Subcutaneous abdominal adipose tissue (tissue), 5 donors: ENCODE data around the gene ETAA1.

Source experiments
- H3K27ac ChIP-seq: one replicate; pipeline ENCODE4 v1.7.0; 2013; ENCODE audit warnings: low read depth, mild to moderate bottlenecking, inconsistent platforms, low read length, moderate library complexity
- H3K27me3 ChIP-seq, 5 donors: one replicate each; pipeline ENCODE4 v1.7.0; 2013; ENCODE audit warnings: low read length in 5 of 5, inconsistent platforms in 1 of 5; ENCODE audit not compliant: control insufficient read depth in 5 of 5, insufficient read depth in 4 of 5
- H3K36me3 ChIP-seq, 5 donors: one replicate each; pipeline ENCODE4 v1.7.0; 2013; ENCODE audit warnings: low read length in 5 of 5; ENCODE audit not compliant: control insufficient read depth in 5 of 5, insufficient read depth in 5 of 5
- H3K4me1 ChIP-seq, 5 donors: one replicate each; pipeline ENCODE4 v1.7.0; 2013; ENCODE audit warnings: low read length in 5 of 5, mild to moderate bottlenecking in 3 of 5, moderate library complexity in 1 of 5; ENCODE audit not compliant: control insufficient read depth in 5 of 5, insufficient read depth in 5 of 5
- H3K4me3 ChIP-seq, 5 donors: one replicate each; pipeline ENCODE4 v1.7.0; 2013; ENCODE audit warnings: low read length in 5 of 5, low read depth in 1 of 5
- H3K9ac ChIP-seq, 5 donors: one replicate each; pipeline ENCODE4 v1.7.0; 2013; ENCODE audit warnings: low read length in 5 of 5, mild to moderate bottlenecking in 4 of 5, moderate library complexity in 3 of 5
- H3K9me3 ChIP-seq, 5 donors: one replicate each; pipeline ENCODE4 v1.7.0; 2013; ENCODE audit warnings: low read length in 5 of 5; ENCODE audit not compliant: control insufficient read depth in 5 of 5
- donor health status: healthy.
- donor health status: healthy.
- donor health status: healthy.
- donor health status: healthy.
- donor health status: healthy.

ETAA1 gene

DNA sequence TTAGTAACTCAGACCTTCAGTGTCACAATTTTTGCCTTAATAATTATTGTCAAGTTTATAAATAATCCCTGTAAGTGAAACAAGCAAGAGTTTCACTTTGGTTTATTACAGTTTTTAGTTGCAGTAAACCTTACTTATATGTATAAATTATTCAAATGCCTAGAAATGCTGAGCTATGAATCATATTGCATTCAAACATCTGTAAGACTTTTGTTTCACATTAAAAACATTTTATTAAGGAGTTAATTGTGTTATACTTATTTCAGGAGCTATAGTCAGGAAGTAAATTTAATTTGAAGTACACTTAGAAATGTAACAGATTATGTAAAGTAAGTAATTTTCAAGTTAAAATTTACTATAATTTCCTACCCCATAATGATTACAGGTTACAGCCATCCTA lies 3.9 kb upstream of the ETAA1 start:
- Histone ChIP-seq H3K36me3 (no peaks in the 10 kb centered on the region), H3K4me3 (no peak overlapping the region), H3K9ac (no peak overlapping the region), H3K27me3 (no peaks in the 10 kb centered on the region), H3K9me3 (no peaks in the 10 kb centered on the region), H3K27ac (no peak overlapping the region), H3K4me1 (peaks cover 0 to 21% (median 16%) of the 10 kb centered on the region in 5 donors)

DNA sequence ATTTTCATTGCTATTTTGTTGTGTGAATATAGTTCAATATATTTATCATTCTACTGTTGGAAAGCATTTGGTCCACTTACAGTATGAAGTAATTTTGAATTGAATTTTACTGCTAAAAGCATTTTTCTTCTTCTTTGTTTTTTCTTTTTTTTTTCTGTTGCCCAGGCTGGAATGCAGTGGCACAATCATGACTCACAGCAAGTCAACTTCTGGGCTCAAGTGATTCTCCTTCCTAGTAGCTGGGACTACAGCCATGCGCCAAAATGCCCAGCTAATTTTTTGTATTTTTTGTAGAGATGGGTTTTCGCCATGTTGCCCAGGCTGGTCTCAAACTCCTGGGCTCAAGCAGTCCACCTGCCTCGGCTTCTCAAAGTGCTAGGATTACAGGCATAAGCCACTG lies 2.4 kb upstream of the ETAA1 start:
- peaks cover 0 to 14% (median 12%) of the 10 kb centered on the region in 5 donors for H3K4me1 ChIP-seq
- H3K4me3 ChIP-seq, result no peak overlapping the region
- no peaks in the 10 kb centered on the region for H3K9me3 ChIP-seq
- no peaks in the 10 kb centered on the region for H3K27me3 ChIP-seq
- no peaks in the 10 kb centered on the region for H3K36me3 ChIP-seq
- H3K27ac ChIP-seq, result no peak overlapping the region
- no peak overlapping the region for H3K9ac ChIP-seq

DNA sequence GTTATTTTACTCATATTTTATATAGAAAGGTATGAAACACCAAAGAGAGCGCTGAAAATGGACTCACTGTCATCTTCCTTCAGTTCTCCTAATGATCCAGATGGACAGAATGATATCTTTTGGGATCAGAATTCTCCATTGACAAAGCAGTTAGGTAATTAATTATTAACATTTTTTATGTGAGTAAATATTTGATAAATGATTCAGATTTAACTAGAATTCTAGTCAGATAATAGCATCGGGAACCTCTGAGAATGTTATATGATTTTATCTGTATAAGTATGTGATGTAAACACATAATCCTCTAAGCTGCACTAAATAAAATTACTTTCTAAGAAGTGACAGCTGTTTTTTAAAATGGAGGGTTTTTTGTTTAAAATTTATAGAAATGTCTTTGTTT lies 2.0 kb downstream of the ETAA1 start:
- Histone ChIP-seq H3K9ac (no peak overlapping the region), H3K27ac (no peak overlapping the region), H3K4me3 (no peak overlapping the region), H3K36me3 (peaks cover 6 to 15% (median 9%) of the 10 kb centered on the region in 5 donors), H3K27me3 (no peaks in the 10 kb centered on the region), H3K9me3 (no peaks in the 10 kb centered on the region), H3K4me1 (peaks cover 0 to 14% (median 9%) of the 10 kb centered on the region in 5 donors)

DNA sequence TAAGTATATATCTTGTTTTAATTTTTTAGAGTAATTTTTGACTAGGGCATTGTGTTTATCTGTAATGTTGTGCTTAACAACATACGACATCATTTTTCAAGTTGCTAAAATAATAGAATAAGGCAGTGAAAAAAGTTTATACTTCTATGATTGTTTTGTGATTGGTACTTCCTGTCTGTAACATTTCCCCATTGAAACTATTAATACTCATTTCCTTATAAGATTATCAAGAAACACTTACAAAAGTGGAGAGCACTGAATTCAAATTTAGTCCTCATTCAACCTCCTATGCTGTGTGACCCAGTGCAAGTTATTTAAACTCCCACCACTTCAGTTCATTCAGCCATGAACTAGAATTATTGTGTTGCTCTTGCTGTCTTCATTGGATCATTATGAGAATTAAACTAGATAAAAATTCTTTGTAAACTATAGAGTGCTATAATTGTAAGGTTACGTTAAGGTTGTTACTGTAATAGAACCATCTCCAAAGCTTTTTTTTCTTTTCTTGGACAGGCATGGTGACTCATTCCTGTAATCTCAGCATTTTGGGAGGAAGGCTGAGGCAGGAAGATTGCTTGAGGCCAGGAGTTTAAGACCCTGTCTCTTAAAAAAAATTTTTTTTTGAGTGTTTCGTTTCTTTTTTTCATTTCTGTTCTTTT lies 2.8 kb downstream of the ETAA1 start:
- Histone ChIP-seq H3K4me1 (peaks cover 0 to 14% (median 9%) of the 10 kb centered on the region in 5 donors), H3K4me3 (no peak overlapping the region), H3K27ac (no peak overlapping the region), H3K36me3 (peaks cover 6 to 23% (median 17%) of the 10 kb centered on the region in 5 donors), H3K9me3 (no peaks in the 10 kb centered on the region), H3K9ac (no peak overlapping the region), H3K27me3 (no peaks in the 10 kb centered on the region)

DNA sequence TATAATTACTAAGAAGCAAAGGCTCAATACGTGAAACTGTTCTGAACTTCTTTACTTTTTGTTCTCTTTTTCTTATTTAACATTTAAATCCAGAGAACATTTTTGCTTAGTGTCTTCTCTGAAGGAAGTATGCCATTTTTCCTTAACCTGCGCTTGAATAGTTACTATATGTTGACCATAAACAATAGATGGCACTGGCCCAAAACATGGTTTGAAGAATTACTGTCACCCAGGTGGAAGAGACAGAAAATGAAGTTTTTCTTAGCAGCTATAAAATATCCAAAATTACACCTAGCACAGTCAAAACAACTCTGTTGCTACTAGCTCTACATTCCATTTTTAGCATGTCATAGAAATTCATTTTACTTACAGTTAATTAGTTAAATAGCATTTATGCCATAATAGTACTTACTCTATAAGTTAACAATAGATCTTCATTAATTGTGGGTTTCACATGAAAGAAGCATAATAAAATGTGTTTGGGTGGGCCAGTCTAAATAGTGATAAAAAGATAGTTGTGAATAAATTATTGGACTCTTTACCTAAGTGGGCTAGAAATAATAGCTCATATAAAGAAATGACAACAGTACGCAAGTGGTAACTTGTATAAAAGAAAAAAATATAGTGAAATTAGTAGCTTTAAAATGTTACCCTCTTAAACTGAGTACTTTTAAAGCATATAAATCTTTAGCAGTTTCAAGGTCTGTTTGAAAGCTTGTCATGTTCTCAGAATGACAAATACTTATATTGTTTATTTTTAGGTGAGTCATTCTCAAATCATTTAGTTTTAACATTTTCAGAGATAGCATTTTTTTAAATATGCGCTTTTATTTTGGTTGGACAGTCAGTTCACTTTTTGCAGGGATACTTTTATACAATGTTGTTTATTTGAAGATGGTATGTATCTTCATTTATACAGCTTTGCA lies 3.7 kb downstream of the ETAA1 start:
- Histone ChIP-seq H3K27ac (no peak overlapping the region), H3K4me3 (no peak overlapping the region), H3K9ac (no peak overlapping the region), H3K27me3 (no peaks in the 10 kb centered on the region), H3K9me3 (no peaks in the 10 kb centered on the region), H3K4me1 (peaks cover 0 to 14% (median 9%) of the 10 kb centered on the region in 5 donors), H3K36me3 (peaks cover 6 to 24% (median 19%) of the 10 kb centered on the region in 5 donors)

DNA sequence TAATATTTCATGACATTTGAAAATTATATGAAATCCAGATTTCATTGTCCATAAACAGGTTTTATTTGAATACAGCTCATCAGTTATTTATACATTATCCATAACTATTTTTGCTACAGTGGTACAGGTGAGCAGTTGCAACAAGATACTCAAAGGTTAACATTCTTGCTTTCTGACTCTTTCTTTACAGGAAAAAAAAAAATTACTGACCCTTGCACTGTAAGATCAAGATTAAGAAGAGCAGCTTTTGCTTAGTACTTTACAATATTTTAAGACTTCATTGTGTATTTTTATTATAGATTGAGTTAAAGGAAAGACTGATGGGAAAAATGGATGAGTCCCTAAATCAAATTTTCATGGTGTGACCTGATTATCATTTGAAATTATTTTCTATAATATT lies 11.2 kb downstream of the ETAA1 start:
- H3K27ac ChIP-seq, result no peak overlapping the region
- no peaks in the 10 kb centered on the region for H3K9me3 ChIP-seq
- H3K4me1 ChIP-seq, result no peaks in the 10 kb centered on the region
- H3K9ac ChIP-seq, result no peak overlapping the region
- H3K4me3 ChIP-seq, result no peak overlapping the region
- peaks cover 9 to 46% (median 24%) of the 10 kb centered on the region in 5 donors for H3K36me3 ChIP-seq
- no peaks in the 10 kb centered on the region for H3K27me3 ChIP-seq

DNA sequence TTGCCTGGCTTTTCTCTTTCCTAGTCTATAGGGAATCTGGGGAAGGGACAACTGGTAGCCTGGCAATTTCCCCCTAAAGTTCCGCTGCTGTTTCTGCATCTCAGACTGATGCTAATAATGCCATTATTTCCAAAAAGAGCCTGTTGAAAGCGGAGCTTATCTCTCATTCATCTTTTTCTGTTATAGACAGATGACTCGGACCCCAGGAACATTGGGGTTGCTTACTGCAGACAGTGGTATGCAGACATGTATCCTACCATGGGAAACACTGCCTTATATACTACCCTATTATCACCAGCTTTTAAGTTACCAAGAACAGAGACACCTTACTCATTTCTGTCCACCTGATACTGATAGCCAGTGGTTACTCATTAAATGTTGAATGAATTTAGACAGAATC lies 15.3 kb downstream of the ETAA1 start:
- Histone ChIP-seq H3K4me1 (no peaks in the 10 kb centered on the region), H3K27ac (no peak overlapping the region), H3K27me3 (no peaks in the 10 kb centered on the region), H3K9ac (no peak overlapping the region), H3K4me3 (no peak overlapping the region), H3K9me3 (no peaks in the 10 kb centered on the region), H3K36me3 (peaks cover 4 to 25% (median 9%) of the 10 kb centered on the region in 5 donors)

DNA sequence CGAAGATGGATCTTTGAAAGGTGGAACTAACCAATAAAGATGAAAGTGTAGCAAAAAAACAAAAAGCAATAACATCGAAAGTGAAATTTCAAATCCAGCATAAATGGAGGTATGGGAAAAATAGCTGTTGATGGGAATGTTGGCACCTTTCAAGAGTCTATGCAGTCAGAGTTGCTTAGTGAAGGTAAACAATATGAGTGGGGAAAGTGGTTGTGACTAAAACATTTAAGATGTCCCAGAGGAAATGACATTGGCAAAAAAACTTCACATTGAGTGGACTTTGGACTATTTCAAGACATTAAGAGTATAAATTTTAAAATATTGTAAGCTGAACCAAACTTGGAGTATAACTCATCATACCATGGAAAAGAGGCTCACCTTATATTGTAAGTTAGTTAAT lies 17.7 kb downstream of the ETAA1 start:
- no peak overlapping the region for H3K4me3 ChIP-seq
- no peak overlapping the region for H3K9ac ChIP-seq
- H3K27ac ChIP-seq, result no peak overlapping the region
- no peaks in the 10 kb centered on the region for H3K27me3 ChIP-seq
- H3K9me3 ChIP-seq, result no peaks in the 10 kb centered on the region
- no peaks in the 10 kb centered on the region for H3K4me1 ChIP-seq
- peaks cover 4 to 23% (median 9%) of the 10 kb centered on the region in 5 donors for H3K36me3 ChIP-seq

DNA sequence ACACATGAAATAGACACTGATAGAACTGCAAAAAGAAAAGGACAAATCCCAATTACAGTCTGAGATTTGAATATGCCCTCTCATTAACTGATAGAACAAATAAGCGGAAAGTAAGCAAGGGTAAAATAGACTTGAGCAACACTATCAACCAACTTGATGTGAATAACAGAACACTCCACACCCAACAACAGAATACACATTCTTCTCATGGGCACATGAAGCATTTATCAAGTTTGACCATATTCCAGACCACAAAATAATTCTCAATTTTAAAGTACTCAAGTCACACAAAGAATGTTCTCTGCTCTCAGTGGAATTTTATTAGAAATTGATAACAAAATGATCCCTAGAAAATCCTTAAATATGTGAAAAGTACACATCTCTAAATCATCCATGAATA lies 19.0 kb downstream of the ETAA1 start:
- no peaks in the 10 kb centered on the region for H3K9me3 ChIP-seq
- H3K4me3 ChIP-seq, result no peak overlapping the region

DNA sequence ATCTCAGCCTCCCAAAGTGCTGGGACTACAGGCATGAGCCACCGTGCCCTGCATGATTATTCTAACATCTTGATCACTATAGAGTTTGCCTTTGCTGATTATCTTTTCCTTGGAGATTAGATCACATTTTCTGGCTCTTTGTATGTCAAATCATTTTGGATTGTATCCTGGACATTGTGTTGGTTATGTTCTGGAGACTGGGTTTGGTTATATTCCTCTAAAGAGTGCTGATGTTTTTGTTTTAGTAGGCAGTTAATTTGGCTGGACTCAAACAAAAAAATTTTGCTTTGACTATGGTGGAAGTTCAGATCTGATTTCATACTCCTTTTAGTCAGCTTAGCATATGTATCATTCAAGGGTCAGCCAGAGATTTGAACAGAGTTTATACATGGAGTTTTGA lies 26.4 kb downstream of the ETAA1 start:
- no peaks in the 10 kb centered on the region for H3K27me3 ChIP-seq
- H3K36me3 ChIP-seq, result no peaks in the 10 kb centered on the region
- no peaks in the 10 kb centered on the region for H3K4me1 ChIP-seq
- no peak overlapping the region for H3K27ac ChIP-seq
- H3K9me3 ChIP-seq, result peaks cover 4 to 15% (median 7%) of the 10 kb centered on the region in 5 donors
- no peak overlapping the region for H3K9ac ChIP-seq
- no peak overlapping the region for H3K4me3 ChIP-seq

More for the DNA sequence above, 19.0 kb downstream of the ETAA1 start:
- Histone ChIP-seq H3K4me1 (no peaks in the 10 kb centered on the region), H3K9ac (no peak overlapping the region), H3K27ac (no peak overlapping the region), H3K36me3 (peaks cover 3 to 12% (median 4%) of the 10 kb centered on the region in 5 donors), H3K27me3 (no peaks in the 10 kb centered on the region)
